Spleen (tissue), 7 donors: ENCODE measurements around the gene POLR2I.

ENCODE experiments used
- CTCF ChIP-seq, 11 experiments: fragments of 200-600 bp in 7 of 11; fragments of 450-650 bp in 4 of 11; sonication (generic) in 4 of 11; IDR thresholded peaks in 8 of 11; conservative IDR thresholded peaks in 3 of 11; 1 replicate in 7 of 11; 2 replicates in 4 of 11; pipeline versions ENCODE4 v1.4.0 to v1.8.0; 2016 to 2021; ENCODE audit warnings: antibody characterized with exemption in 11 of 11, inconsistent platforms in 4 of 11, mild to moderate bottlenecking in 1 of 11
- POLR2A ChIP-seq, 3 donors: fragments of 450-650 bp; IDR thresholded peaks; one replicate each; pipeline ENCODE4 v1.5.1; 2017; ENCODE audit warnings: antibody characterized with exemption in 3 of 3, mild to moderate bottlenecking in 1 of 3
- POLR2AphosphoS5 ChIP-seq, 3 donors: sonication (generic); formaldehyde crosslinking; IDR thresholded peaks; one replicate each; pipeline ENCODE4 v1.5.1; 2017; ENCODE audit warnings: antibody characterized with exemption in 3 of 3
- donor health status: DM: no; HTN: no; CAD: no; lungs with moderate emphysema.
- donor health status: DM: no; HTN: no; CAD: no.
- donor health status: DM: no; HTN: no; CAD: no.

GRCh38 chr19:36128392-36128736, 13.7 kb upstream of the POLR2I start:
- TF ChIP-seq CTCF (IDR thresholded peaks at IDR 0.05 in 8 of 11, conservative IDR thresholded peaks at IDR 0.05 in 3 of 11) (no peak), POLR2A (IDR thresholded peaks at IDR 0.05) (no peak), POLR2AphosphoS5 (IDR thresholded peaks at IDR 0.05) (no peak)
